Measurements from ENCODE around the gene TTC3. TPM values are rescaled to one million over a fixed set of nuclear protein-coding genes. Genes with fewer than 3 reads are reported as not detected.
A peak's percentile ranks its signal among the peaks of the same experiment; 100 is the strongest.
"Not testable (repeated sequence)": the region's sequence is repeated elsewhere in the genome, so short reads cannot be mapped to it uniquely, and the experiment has no call there.

Gene TTC3, protein sequence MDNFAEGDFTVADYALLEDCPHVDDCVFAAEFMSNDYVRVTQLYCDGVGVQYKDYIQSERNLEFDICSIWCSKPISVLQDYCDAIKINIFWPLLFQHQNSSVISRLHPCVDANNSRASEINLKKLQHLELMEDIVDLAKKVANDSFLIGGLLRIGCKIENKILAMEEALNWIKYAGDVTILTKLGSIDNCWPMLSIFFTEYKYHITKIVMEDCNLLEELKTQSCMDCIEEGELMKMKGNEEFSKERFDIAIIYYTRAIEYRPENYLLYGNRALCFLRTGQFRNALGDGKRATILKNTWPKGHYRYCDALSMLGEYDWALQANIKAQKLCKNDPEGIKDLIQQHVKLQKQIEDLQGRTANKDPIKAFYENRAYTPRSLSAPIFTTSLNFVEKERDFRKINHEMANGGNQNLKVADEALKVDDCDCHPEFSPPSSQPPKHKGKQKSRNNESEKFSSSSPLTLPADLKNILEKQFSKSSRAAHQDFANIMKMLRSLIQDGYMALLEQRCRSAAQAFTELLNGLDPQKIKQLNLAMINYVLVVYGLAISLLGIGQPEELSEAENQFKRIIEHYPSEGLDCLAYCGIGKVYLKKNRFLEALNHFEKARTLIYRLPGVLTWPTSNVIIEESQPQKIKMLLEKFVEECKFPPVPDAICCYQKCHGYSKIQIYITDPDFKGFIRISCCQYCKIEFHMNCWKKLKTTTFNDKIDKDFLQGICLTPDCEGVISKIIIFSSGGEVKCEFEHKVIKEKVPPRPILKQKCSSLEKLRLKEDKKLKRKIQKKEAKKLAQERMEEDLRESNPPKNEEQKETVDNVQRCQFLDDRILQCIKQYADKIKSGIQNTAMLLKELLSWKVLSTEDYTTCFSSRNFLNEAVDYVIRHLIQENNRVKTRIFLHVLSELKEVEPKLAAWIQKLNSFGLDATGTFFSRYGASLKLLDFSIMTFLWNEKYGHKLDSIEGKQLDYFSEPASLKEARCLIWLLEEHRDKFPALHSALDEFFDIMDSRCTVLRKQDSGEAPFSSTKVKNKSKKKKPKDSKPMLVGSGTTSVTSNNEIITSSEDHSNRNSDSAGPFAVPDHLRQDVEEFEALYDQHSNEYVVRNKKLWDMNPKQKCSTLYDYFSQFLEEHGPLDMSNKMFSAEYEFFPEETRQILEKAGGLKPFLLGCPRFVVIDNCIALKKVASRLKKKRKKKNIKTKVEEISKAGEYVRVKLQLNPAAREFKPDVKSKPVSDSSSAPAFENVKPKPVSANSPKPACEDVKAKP (N-terminal part only)
- 60.9 and 66.8 TPM in 2 replicates for total RNA-seq

DNA sequence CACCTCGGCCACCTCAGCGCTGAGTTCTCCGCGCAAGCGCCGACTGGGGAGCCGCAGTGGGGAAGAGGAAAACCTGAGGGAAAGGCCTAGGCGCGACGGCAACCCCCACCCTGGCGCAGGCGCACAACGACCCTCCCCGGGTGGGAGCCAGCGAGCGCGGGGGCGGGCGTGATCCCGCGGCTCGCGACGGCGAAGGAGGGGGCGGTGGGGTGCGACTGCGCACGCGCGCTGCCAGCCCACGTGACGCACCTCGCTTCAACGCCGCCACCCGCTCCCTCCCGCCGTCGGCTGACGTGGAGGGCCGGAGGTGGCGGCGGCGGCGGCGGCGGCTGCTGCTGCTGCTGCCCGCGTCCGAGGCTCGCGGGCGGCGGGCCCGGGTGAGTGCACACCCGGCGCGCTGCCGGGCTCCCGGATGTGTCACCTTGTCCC lies at the start of gene TTC3, which contains the start of gene PIGP:
Gene TTC3, plus strand, starts transcription at position 267 of the 429 bp plus-strand sequence. CDS start 14,004 bp downstream, outside the sequence.
Gene PIGP, minus strand, starts transcription at position 84 of the 429 bp plus-strand sequence. CDS start 556 bp downstream, outside the sequence.
- intact Hi-C loops (cut with micrococcal nuclease), result loop anchor here (1.0 to 5.0 kb wide), 6 partner anchors 46 to 293 kb away; partner anchors contain the start of genes DYRK1A, HLCS and VPS26C
- Mint-ChIP-seq H3K9me3 (no peaks in the 10 kb centered on the region), H3K4me1 (ENCODE audit: low read depth) (peaks cover 48% of the 10 kb centered on the region), H3K27ac (peak within 1 kb of the TSS; percentile 89), H3K36me3 (ENCODE audit: low read depth) (peaks cover 30% of the 10 kb centered on the region), H3K27me3 (ENCODE audit: low read depth) (no peaks in the 10 kb centered on the region), H3K4me3 (ENCODE audit: low read depth) (peak within 1 kb of the TSS; percentile 90)
- peak; percentile 93 for DNase-seq (ENCODE audit: low spot score)

- no peak overlapping the region for H3K27ac Mint-ChIP-seq
- no peaks in the 10 kb centered on the region for H3K4me1 Mint-ChIP-seq (ENCODE audit: low read depth)
- no peaks in the 10 kb centered on the region for H3K9me3 Mint-ChIP-seq
- H3K27me3 Mint-ChIP-seq (ENCODE audit: low read depth), result peaks cover 6% of the 10 kb centered on the region
- intact Hi-C loops (cut with micrococcal nuclease), result no loop called here
- no peaks in the 10 kb centered on the region for H3K36me3 Mint-ChIP-seq (ENCODE audit: low read depth)
- DNase-seq (ENCODE audit: low spot score), result no peak
- H3K4me3 Mint-ChIP-seq (ENCODE audit: low read depth), result no peak overlapping the region
Observed at GRCh38 chr21:37026499-37026898, 46.6 kb upstream of the TTC3 start.

GRCh38 chr21:37028570-37028969 lies 44.5 kb upstream of the TTC3 start:
- Mint-ChIP-seq H3K9me3 (no peaks in the 10 kb centered on the region), H3K4me3 (ENCODE audit: low read depth) (no peak overlapping the region), H3K36me3 (ENCODE audit: low read depth) (no peaks in the 10 kb centered on the region), H3K4me1 (ENCODE audit: low read depth) (peaks cover 2% of the 10 kb centered on the region), H3K27me3 (ENCODE audit: low read depth) (peaks cover 8% of the 10 kb centered on the region), H3K27ac (no peak overlapping the region)
- intact Hi-C loops (cut with micrococcal nuclease), result no loop called here
- DNase-seq (ENCODE audit: low spot score), result no peak

DNA sequence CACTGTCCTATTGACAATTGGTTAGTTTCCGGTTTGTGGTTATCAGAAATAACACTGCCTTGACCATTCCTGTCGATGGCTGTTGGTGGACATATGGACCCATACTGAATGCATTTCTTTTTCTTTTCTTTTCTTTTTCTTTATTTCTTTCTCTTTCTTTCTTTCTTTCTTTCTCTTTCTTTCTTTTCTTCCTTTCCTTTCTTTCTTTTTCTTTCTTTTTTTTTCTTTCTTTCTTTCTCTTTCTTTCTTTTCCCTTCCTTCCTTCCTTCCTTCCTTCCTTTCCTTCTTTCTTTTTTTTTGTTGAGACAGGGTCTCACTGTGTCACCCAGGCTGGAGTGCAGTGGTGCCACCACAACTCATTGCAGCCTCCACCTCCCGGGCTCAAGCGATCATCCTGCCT lies 42.2 kb upstream of the TTC3 start:
- Mint-ChIP-seq H3K4me3 (ENCODE audit: low read depth) (no peak overlapping the region), H3K4me1 (ENCODE audit: low read depth) (peaks cover 2% of the 10 kb centered on the region), H3K36me3 (ENCODE audit: low read depth) (no peaks in the 10 kb centered on the region), H3K27ac (no peak overlapping the region), H3K27me3 (ENCODE audit: low read depth) (peaks cover 10% of the 10 kb centered on the region), H3K9me3 (no peaks in the 10 kb centered on the region)
- intact Hi-C loops (cut with micrococcal nuclease), result no loop called here
- DNase-seq (ENCODE audit: low spot score), result no peak

DNA sequence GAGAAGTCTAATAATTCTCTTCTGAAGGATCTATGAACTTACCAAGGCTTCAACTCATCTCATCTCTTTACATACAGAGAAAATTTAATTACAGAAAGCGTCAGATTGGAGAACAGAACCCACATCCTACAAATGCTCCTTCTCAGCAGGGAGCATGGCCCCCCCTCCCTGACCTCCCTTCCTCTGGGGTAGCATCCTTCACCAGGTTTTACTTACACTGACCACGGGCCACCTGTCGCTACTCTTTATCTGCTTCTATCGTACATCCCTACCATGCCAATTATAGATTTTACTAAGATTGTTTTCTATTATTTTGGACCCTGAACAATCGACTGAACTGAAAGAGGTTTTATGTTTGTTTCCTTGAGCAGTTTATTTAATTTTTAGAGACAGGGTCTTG lies 40.8 kb upstream of the TTC3 start:
- no peak overlapping the region for H3K4me3 Mint-ChIP-seq (ENCODE audit: low read depth)
- H3K27me3 Mint-ChIP-seq (ENCODE audit: low read depth), result peaks cover 7% of the 10 kb centered on the region
- DNase-seq (ENCODE audit: low spot score), result no peak
- intact Hi-C loops (cut with micrococcal nuclease), result no loop called here
- no peaks in the 10 kb centered on the region for H3K9me3 Mint-ChIP-seq
- H3K27ac Mint-ChIP-seq, result no peak overlapping the region
- peaks cover 2% of the 10 kb centered on the region for H3K4me1 Mint-ChIP-seq (ENCODE audit: low read depth)
- H3K36me3 Mint-ChIP-seq (ENCODE audit: low read depth), result no peaks in the 10 kb centered on the region

- Mint-ChIP-seq H3K36me3 (ENCODE audit: low read depth) (no peaks in the 10 kb centered on the region), H3K4me1 (ENCODE audit: low read depth) (peaks cover 2% of the 10 kb centered on the region), H3K4me3 (ENCODE audit: low read depth) (no peak overlapping the region), H3K9me3 (no peaks in the 10 kb centered on the region), H3K27ac (no peak overlapping the region), H3K27me3 (ENCODE audit: low read depth) (peaks cover 7% of the 10 kb centered on the region)
- DNase-seq (ENCODE audit: low spot score), result no peak
- intact Hi-C loops (cut with micrococcal nuclease), result no loop called here
Observed at GRCh38 chr21:37032877-37033471, 40.1 kb upstream of the TTC3 start.

DNA sequence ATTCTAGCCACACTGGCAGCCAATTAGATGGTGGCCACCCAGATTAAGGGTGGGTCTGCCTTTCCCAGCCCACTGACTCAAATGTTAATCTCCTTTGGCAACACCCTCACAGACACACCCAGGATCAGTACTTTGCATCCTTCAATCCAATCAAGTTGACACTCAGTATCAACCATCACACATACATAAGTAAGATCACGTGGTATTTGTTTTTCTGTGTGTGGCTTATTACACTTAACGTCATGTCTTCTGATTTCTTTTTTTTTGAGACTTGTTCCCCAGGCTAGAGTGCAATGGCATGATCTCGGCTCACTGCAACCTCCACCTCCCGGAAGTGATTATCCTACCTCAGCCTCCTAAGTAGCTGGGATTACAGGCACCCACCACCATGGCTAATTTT lies 38.7 kb upstream of the TTC3 start:
- H3K9me3 Mint-ChIP-seq; H3K27ac Mint-ChIP-seq; H3K4me1 Mint-ChIP-seq (ENCODE audit: low read depth); intact Hi-C loops (cut with micrococcal nuclease); H3K36me3 Mint-ChIP-seq (ENCODE audit: low read depth); H3K4me3 Mint-ChIP-seq (ENCODE audit: low read depth); H3K27me3 Mint-ChIP-seq (ENCODE audit: low read depth); DNase-seq (ENCODE audit: low spot score): not testable (repeated sequence)

DNA sequence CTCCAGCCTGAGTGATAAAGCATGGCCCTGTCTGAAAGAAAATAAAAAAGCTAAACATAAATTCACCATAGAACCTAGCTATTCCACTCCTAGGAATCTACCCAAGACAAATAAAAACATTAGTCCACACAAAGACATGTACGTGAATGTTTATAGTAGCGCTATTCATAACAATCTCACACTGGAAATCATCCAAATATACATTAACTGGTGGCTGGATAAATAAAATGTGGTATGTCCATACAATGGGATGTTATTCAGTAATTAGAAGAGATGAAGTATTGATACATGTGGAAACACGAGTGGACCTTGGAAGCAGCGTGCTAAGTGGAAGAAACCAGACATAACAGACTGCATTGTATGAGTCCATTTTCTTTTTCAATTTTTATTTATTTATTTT lies 36.9 kb upstream of the TTC3 start:
- peaks cover 9% of the 10 kb centered on the region for H3K27me3 Mint-ChIP-seq (ENCODE audit: low read depth)
- intact Hi-C loops (cut with micrococcal nuclease), result no loop called here
- no peaks in the 10 kb centered on the region for H3K9me3 Mint-ChIP-seq
- H3K27ac Mint-ChIP-seq, result no peak overlapping the region
- H3K4me1 Mint-ChIP-seq (ENCODE audit: low read depth), result peaks cover 2% of the 10 kb centered on the region
- H3K4me3 Mint-ChIP-seq (ENCODE audit: low read depth), result no peak overlapping the region
- no peaks in the 10 kb centered on the region for H3K36me3 Mint-ChIP-seq (ENCODE audit: low read depth)
- DNase-seq (ENCODE audit: low spot score), result no peak

DNA sequence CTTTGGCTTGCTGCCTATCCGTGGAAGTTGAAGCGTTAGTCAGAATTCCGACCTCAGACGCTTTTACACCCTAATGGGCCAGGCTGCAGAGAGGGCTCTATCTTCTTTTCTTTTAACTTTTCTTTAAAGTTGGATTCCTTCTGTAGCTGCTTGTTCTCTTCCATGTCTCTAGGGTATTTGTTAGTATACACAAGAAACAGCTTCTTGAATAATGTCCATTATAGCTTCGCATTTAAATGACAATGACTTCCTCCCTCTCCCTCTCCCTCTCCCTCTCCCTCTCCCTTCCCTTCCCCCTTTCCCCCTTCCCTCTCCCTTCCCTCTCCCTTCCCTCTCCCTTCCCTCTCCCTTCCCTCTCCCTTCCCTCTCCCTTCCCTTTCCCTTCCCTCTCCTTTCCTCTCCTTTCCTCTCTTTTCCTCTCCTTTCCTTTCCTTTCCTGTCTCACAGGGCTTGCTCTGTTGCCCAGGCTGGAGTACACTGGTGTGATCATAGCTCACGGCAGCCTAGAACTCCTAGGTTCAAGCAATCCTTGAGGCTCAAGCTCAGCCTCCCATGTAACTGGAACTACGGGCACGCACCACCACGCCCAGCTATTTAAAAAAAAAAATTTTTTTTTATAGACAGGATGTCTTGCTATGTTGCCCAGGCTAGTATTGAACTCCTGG lies 33.5 kb upstream of the TTC3 start:
- peaks cover 4% of the 10 kb centered on the region for H3K27me3 Mint-ChIP-seq (ENCODE audit: low read depth)
- no peak for DNase-seq (ENCODE audit: low spot score)
- H3K36me3 Mint-ChIP-seq (ENCODE audit: low read depth), result no peaks in the 10 kb centered on the region
- no peaks in the 10 kb centered on the region for H3K4me1 Mint-ChIP-seq (ENCODE audit: low read depth)
- intact Hi-C loops (cut with micrococcal nuclease), result no loop called here
- H3K27ac Mint-ChIP-seq, result no peak overlapping the region
- H3K9me3 Mint-ChIP-seq, result no peaks in the 10 kb centered on the region
- H3K4me3 Mint-ChIP-seq (ENCODE audit: low read depth), result no peak overlapping the region

- Mint-ChIP-seq H3K27ac (no peak overlapping the region), H3K9me3 (no peaks in the 10 kb centered on the region), H3K36me3 (ENCODE audit: low read depth) (no peaks in the 10 kb centered on the region), H3K4me3 (ENCODE audit: low read depth) (no peak overlapping the region), H3K27me3 (ENCODE audit: low read depth) (peaks cover 2% of the 10 kb centered on the region), H3K4me1 (ENCODE audit: low read depth) (peaks cover 5% of the 10 kb centered on the region)
- intact Hi-C loops (cut with micrococcal nuclease), result no loop called here
- no peak for DNase-seq (ENCODE audit: low spot score)
Observed at GRCh38 chr21:37040212-37040611, 32.8 kb upstream of the TTC3 start.

DNA sequence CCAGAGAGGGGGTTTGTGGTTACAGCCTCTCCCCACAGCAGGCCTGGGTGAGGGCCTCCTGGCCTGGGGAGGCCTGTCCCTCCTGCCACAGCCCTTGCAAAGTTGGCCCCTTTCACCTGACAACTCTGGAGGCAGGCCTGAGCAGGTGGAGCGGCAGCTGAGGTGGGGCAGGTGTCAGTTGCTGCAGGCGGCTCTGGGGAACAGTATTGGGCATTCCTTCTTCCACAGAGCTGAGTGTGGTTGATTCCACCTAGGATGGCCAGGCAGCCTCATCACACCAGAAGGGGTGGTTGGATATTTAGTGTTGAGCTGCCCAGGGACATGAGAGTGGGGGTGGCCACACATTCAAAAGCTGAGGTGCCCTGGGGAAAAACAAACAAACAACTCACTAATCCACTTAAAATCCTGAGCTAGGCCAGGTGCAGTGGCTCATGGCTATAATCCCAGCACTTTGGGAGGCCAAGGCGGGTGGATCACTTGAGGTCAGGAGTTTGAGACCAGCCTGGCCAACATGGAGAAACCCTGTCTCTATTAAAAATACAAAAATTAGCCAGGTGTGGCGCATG lies 31.3 kb upstream of the TTC3 start:
- Mint-ChIP-seq H3K27ac (no peak overlapping the region), H3K4me1 (ENCODE audit: low read depth) (peaks cover 9% of the 10 kb centered on the region), H3K9me3 (no peaks in the 10 kb centered on the region), H3K36me3 (ENCODE audit: low read depth) (no peaks in the 10 kb centered on the region), H3K4me3 (ENCODE audit: low read depth) (no peak overlapping the region), H3K27me3 (ENCODE audit: low read depth) (peaks cover 2% of the 10 kb centered on the region)
- intact Hi-C loops (cut with micrococcal nuclease), result no loop called here
- DNase-seq (ENCODE audit: low spot score), result no peak

Measured in activated T-helper 2 cell treated with anti-CD3 and anti-CD28 coated beads, Interferon-gamma antibody, Interleukin-2, Interleukin-4, amounts not matched to agents 10 μg/mL and 5 μg/mL and 100 μg/mL, durations not matched to agents 14 hours and 24 hours and 36 hours (primary cell).